ENCODE results near the gene EPB42.
A peak's percentile ranks its signal among the peaks of the same experiment; 100 is the strongest.

Gene EPB42

GRCh38 chr15:43220991-43221403, at the start of gene EPB42:
Gene EPB42 (minus strand): TSS chr15:43221018. CDS start chr15:43220825, 193 bp downstream.
- DNase-seq, result peak; percentile 94 to 99
- TF ChIP-seq GATA1 (IDR thresholded peaks at IDR 0.05; ENCODE audit: low read depth, low read length) (peak; percentile 90), POLR2A (IDR thresholded peaks at IDR 0.05; ENCODE audit: low read length) (peak; percentile 12)

DNA sequence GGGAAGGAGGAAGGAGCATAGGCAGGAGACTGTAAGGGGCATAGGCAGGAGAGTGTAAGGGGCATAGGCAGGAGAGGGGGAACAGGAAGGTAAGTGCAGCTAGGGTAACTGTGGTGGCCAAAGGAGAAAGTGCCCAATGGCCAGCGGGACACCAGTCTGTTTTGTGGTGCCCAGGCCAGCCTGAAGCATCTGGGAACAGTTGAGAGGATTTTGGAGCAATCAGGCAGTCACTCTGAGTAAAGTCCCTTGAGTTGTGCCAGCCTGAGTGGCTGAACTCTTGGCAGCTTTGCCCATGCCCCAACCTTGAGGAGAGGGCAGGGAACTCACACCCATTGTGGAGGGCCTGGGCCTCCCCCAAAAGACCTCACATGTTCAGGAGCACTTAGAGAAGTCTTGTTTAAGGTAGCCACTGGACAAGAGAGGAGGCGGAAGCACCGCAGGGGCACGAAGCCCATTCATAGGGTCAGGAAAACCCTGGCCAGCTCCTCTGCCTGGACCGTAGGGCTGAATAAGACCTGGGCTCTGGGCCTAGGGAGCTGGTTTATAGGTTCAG, 49.4 kb upstream of the EPB42 start:
- TF ChIP-seq POLR2A (IDR thresholded peaks at IDR 0.05; ENCODE audit: low read length), result no peak
- no peak for TF ChIP-seq GATA1 (IDR thresholded peaks at IDR 0.05; ENCODE audit: low read depth, low read length)
- no peak for DNase-seq

DNA sequence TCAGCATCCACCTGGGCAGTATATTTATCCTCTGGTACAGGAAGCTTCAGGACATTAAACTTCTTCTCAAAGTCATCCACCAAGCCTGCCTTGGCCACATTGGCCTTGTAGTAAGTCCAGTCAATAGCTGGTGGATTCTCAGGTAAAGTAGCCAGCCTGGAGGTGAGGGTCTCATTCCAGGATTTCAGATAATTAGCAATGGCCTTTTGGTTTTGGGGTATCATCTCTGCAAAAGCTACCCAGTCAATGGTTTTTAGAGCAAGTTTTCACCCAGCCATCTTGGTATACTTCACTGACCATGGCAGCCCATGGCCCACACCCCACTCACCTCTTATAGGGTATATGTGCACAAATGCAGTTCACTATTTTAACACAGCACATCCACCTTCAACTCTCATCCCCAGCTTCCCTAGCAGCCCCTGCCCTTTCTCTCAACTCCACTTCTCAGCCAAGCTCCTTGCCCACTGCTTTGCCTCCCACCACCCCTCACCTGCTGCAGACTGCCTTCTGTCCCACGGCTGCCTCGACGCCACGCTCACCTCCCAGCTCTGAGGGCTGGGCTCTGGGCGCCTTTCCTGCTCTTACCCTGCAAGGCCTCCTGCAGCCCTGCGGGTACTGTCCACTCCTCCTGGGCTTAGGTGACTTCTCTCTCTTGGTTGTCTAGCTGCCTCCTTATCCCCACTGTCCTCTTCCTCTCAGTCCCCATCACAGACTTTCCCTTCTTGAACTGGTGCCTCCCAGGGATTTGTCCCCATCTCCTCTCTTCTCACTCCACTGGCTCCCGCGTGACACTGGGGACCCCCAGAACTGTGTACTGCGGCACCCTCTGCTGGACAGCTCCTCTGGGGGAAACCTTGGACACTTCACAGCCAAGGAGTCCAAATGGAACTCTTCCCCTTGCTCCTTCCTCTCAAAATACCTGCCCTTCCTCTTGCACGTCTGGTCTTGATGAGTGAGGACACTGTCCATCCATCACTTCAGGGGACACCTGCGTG, 47.6 kb upstream of the EPB42 start:
- DNase-seq, result peak; percentile 60 to 78
- TF ChIP-seq POLR2A (IDR thresholded peaks at IDR 0.05; ENCODE audit: low read length), result no peak
- no peak for TF ChIP-seq GATA1 (IDR thresholded peaks at IDR 0.05; ENCODE audit: low read depth, low read length)

GRCh38 chr15:43267439-43267838, 46.6 kb upstream of the EPB42 start:
- TF ChIP-seq GATA1 (IDR thresholded peaks at IDR 0.05; ENCODE audit: low read depth, low read length), result no peak
- TF ChIP-seq POLR2A (IDR thresholded peaks at IDR 0.05; ENCODE audit: low read length), result no peak
- DNase-seq, result no peak

- no peak for DNase-seq
- no peak for TF ChIP-seq POLR2A (IDR thresholded peaks at IDR 0.05; ENCODE audit: low read length)
- TF ChIP-seq GATA1 (IDR thresholded peaks at IDR 0.05; ENCODE audit: low read depth, low read length), result no peak
Measured at GRCh38 chr15:43266834-43267233, 46.0 kb upstream of the EPB42 start, which contains the start of gene TGM5. Gene TGM5 (minus strand): TSS chr15:43266928. CDS start chr15:43266849, 79 bp downstream.

DNA sequence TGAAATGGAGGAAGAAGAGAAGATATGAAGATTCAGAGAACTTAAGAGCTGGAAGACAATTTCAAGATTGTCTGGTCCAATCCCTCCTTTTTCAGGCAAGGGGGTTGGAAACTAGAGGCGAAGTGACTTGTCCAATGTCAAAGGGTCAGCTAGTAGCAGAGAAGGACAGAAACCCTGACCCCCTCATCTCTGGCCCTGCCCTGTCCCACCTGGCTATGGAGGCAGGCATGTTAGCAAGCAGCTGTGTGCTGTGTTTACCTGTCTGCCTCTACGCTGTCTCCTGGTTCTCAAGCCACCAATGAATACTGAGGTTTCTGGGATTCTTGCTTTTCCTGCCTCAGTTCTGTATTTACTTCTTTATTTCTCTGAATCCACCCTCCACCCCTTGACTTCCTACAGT, 45.6 kb upstream of the EPB42 start:
- no peak for DNase-seq
- no peak for TF ChIP-seq POLR2A (IDR thresholded peaks at IDR 0.05; ENCODE audit: low read length)
- no peak for TF ChIP-seq GATA1 (IDR thresholded peaks at IDR 0.05; ENCODE audit: low read depth, low read length)

DNA sequence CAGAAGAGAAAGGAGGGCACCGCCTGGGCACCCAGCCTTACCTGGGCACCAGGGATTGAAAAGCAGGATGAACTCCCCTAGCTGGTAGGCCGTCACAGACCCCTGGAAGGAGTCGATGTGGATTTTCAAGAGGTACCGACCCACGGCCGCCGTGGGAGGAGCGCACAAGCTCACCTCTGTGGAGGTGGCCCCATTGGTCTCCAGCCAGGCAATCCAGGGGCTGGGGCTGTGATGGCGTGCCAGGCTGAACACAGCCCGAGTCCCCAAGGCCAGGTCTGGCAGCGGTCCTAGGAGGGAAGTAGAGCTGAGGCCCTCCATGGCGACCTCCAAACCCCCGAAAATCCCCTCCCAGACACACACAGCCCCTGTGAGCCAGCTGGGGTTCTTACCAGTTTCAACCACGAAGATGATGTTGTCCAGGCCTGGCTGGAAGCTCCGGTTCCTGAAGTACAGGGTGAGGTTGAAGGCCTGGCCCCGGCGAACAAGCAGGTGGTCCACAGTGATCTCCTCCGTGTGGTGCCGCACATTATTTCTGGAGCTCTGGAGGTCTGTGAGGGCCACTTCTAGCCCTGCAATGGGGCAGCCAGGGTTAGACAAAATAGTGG, 39.3 kb upstream of the EPB42 start:
- TF ChIP-seq POLR2A (IDR thresholded peaks at IDR 0.05; ENCODE audit: low read length), result no peak
- TF ChIP-seq GATA1 (IDR thresholded peaks at IDR 0.05; ENCODE audit: low read depth, low read length), result no peak
- no peak for DNase-seq

GRCh38 chr15:43258781-43259180, 38.0 kb upstream of the EPB42 start:
- TF ChIP-seq POLR2A (IDR thresholded peaks at IDR 0.05; ENCODE audit: low read length), result no peak
- no peak for TF ChIP-seq GATA1 (IDR thresholded peaks at IDR 0.05; ENCODE audit: low read depth, low read length)
- no peak for DNase-seq

GRCh38 chr15:43256341-43256740, 35.5 kb upstream of the EPB42 start:
- TF ChIP-seq GATA1 (IDR thresholded peaks at IDR 0.05; ENCODE audit: low read depth, low read length) (no peak), POLR2A (IDR thresholded peaks at IDR 0.05; ENCODE audit: low read length) (no peak)
- no peak for DNase-seq

- DNase-seq, result no peak
- TF ChIP-seq POLR2A (IDR thresholded peaks at IDR 0.05; ENCODE audit: low read length) (no peak), GATA1 (IDR thresholded peaks at IDR 0.05; ENCODE audit: low read depth, low read length) (no peak)
Measured at GRCh38 chr15:43255376-43255775, 34.6 kb upstream of the EPB42 start.

- no peak for DNase-seq
- TF ChIP-seq GATA1 (IDR thresholded peaks at IDR 0.05; ENCODE audit: low read depth, low read length), result no peak
- TF ChIP-seq POLR2A (IDR thresholded peaks at IDR 0.05; ENCODE audit: low read length), result no peak
Measured at GRCh38 chr15:43253431-43254403, 32.9 kb upstream of the EPB42 start.

DNA sequence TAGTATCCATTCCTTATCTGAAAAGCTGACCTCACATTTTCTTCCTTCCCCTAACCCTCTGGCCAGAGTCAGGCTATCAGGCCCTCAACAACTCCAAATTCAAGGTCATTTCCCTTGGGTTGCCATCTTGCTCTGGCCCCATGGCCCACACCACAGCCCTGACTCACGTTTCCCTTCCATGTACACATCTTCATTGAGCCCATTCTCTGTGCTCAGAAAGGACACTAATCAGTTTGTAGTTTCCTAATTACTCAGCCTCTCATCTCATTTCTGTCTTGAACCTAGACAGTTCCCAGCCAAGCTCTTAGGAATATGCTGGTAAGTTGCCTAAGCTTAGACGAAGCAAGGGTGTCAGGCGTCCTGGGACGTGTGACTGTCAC, 31.0 kb upstream of the EPB42 start:
- DNase-seq, result no peak
- TF ChIP-seq POLR2A (IDR thresholded peaks at IDR 0.05; ENCODE audit: low read length), result no peak
- no peak for TF ChIP-seq GATA1 (IDR thresholded peaks at IDR 0.05; ENCODE audit: low read depth, low read length)

GRCh38 chr15:43251185-43251870, 30.5 kb upstream of the EPB42 start:
- DNase-seq, result no peak

More at GRCh38 chr15:43251185-43251870, 30.5 kb upstream of the EPB42 start:
- TF ChIP-seq GATA1 (IDR thresholded peaks at IDR 0.05; ENCODE audit: low read depth, low read length) (no peak), POLR2A (IDR thresholded peaks at IDR 0.05; ENCODE audit: low read length) (no peak)
